ENCODE data around the gene MRPL16. TPM values are rescaled to one million over a fixed set of nuclear protein-coding genes. Genes with fewer than 3 reads are reported as not detected.
A peak's percentile ranks its signal among the peaks of the same experiment; 100 is the strongest.

Gene MRPL16
- total and polyA plus RNA-seq, 2 of the 13 experiments (the other 11 are each of a cell fraction or from before 2014, with no cell fraction given) = 45.3 to 62.6 TPM

DNA sequence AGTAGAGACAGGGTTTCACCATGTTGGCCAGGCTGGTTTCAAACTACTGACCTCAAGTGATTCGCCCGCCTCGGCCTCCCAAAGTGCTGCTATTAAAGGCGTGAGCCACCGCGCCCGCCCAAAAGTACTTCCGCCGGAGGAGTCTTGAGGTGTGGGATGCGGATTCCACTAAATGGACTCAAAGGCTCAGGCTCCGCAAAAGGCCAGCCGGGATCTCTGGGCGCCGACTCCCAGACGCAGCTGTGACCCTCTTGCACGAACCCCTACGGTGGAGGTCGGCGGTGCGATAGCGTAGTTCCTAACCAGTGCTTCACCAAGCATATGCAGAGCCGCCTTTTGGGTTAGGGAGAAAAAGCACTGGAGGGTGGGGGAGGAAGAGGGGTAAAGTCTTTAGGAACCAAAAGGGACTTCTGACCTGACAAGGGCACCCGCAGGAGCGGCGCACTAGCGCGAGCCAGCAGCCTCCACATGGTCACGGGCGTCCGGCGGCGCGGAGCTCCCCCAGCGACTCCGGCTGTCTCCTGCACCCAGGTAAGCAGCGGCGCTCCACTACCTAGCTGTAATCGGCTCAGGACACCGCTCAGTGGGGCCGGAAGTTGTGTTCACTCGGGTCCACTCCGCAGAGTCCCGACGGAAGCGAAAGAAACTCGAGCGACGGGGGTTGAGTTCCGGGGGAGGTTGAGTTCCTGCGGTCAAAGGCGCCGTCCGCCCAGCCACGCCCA, at the start of gene MRPL16 (continued):
- TF ChIP-seq EP300 (IDR thresholded peaks at IDR 0.05; ENCODE audit: low read depth in 2 of 2, low read length in 2 of 2) (peak in 1 of 2 experiments; percentile 27; a peak in 1 of 4 replicates), EP300 (CRISPR knock-in tag; IDR thresholded peaks at IDR 0.05; ENCODE audit: borderline replicate concordance) (peak; percentile 28; the same call in 1 of the 2 replicates), PHF20 (CRISPR knock-in tag; IDR thresholded peaks at IDR 0.05) (peak; percentile 99), ZNF263 (CRISPR knock-in tag; IDR thresholded peaks at IDR 0.05) (no peak; the same call in 1 of the 2 replicates), ZNF691 (CRISPR knock-in tag; IDR thresholded peaks at IDR 0.05; ENCODE audit: borderline replicate concordance, low read depth) (peak; percentile 79; the same call in 1 of the 2 replicates), MTERF4 (CRISPR knock-in tag; IDR thresholded peaks at IDR 0.05) (no peak), ZNF280B (CRISPR knock-in tag; IDR thresholded peaks at IDR 0.05; ENCODE audit: borderline replicate concordance) (peak; percentile 96), KMT2B (CRISPR knock-in tag; IDR thresholded peaks at IDR 0.05) (peak; percentile 90), KDM5A (IDR thresholded peaks at IDR 0.05; ENCODE audit: borderline replicate concordance, low read length) (peak; percentile 91), YEATS2 (CRISPR knock-in tag; IDR thresholded peaks at IDR 0.05; ENCODE audit: borderline replicate concordance) (peak; percentile 94), ZNF101 (CRISPR knock-in tag; IDR thresholded peaks at IDR 0.05; ENCODE audit: borderline replicate concordance, low read depth) (no peak), ZNF143 (CRISPR knock-in tag; IDR thresholded peaks at IDR 0.05) (no peak), ZFP90 (CRISPR knock-in tag; IDR thresholded peaks at IDR 0.05; ENCODE audit: borderline replicate concordance) (no peak), FUBP1 (CRISPR knock-in tag; IDR thresholded peaks at IDR 0.05; ENCODE audit: borderline replicate concordance) (no peak), CREM (IDR thresholded peaks at IDR 0.05) (peak; percentile 76; the same call in 1 of the 2 replicates), CREM (CRISPR knock-in tag; IDR thresholded peaks at IDR 0.05) (no peak), SP140L (CRISPR knock-in tag; IDR thresholded peaks at IDR 0.05; ENCODE audit: borderline replicate concordance) (0 out of 2 replicates have a peak, but pooled peaks have one; percentile 36), THAP11 (CRISPR knock-in tag; IDR thresholded peaks at IDR 0.05) (peak; percentile 95), STAT5B (CRISPR knock-in tag; IDR thresholded peaks at IDR 0.05) (0 out of 2 replicates have a peak, but pooled peaks have one; percentile 44), ZNF564 (CRISPR knock-in tag; IDR thresholded peaks at IDR 0.05) (no peak), SP2 (CRISPR knock-in tag; IDR thresholded peaks at IDR 0.05) (peak; percentile 55; the same call in 1 of the 2 replicates)
- TF ChIP-seq, protein P1, sequence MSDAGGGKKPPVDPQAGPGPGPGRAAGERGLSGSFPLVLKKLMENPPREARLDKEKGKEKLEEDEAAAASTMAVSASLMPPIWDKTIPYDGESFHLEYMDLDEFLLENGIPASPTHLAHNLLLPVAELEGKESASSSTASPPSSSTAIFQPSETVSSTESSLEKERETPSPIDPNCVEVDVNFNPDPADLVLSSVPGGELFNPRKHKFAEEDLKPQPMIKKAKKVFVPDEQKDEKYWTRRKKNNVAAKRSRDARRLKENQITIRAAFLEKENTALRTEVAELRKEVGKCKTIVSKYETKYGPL (CRISPR knock-in tag; IDR thresholded peaks at IDR 0.05) = no peak
- TF ChIP-seq, protein P2, sequence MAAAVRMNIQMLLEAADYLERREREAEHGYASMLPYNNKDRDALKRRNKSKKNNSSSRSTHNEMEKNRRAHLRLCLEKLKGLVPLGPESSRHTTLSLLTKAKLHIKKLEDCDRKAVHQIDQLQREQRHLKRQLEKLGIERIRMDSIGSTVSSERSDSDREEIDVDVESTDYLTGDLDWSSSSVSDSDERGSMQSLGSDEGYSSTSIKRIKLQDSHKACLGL (CRISPR knock-in tag; IDR thresholded peaks at IDR 0.05) = peak; percentile 54; the same call in 1 of the 2 replicates
